ENCODE measurements around the gene AKAP6.

- TF ChIP-seq ZNF274 (IDR thresholded peaks at IDR 0.05; ENCODE audit: borderline replicate concordance, extremely low read depth, low read length) (no peak), CHD2 (IDR thresholded peaks at IDR 0.05; ENCODE audit: low read length) (no peak), CTCF (IDR thresholded peaks at IDR 0.05; ENCODE audit: control extremely low read depth in 1 of 3, insufficient read depth in 1 of 3, low read depth in 1 of 3, low read length in 3 of 3) (no peak), MAFK (IDR thresholded peaks at IDR 0.05; ENCODE audit: low read depth, low read length) (no peak), TEAD4 (IDR thresholded peaks at IDR 0.05; ENCODE audit: low read depth, low read length) (no peak), POLR2AphosphoS5 (IDR thresholded peaks at IDR 0.05; ENCODE audit: low read depth, low read length) (no peak), TAF1 (IDR thresholded peaks at IDR 0.05; ENCODE audit: low read depth, low read length) (no peak), POLR2A (IDR thresholded peaks at IDR 0.05; ENCODE audit: control extremely low read depth in 1 of 2, low read depth in 2 of 2, low read length in 2 of 2) (no peak), SIN3A (conservative IDR thresholded peaks at IDR 0.05 in 1 of 2, IDR thresholded peaks at IDR 0.05 in 1 of 2; ENCODE audit: low read depth in 1 of 2, low read length in 2 of 2) (no peak), EP300 (IDR thresholded peaks at IDR 0.05; ENCODE audit: borderline replicate concordance in 1 of 2, low read depth in 2 of 2, low read length in 2 of 2) (no peak)
- TF ChIP-seq, protein P1, sequence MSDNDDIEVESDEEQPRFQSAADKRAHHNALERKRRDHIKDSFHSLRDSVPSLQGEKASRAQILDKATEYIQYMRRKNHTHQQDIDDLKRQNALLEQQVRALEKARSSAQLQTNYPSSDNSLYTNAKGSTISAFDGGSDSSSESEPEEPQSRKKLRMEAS (IDR thresholded peaks at IDR 0.05) = no peak
Observed at GRCh38 chr14:32820682-32821081, 491.6 kb downstream of the AKAP6 start.
